ENCODE data around the gene TDRD6.

The TDRD6 gene

GRCh38 chr6:46676604-46677313, 10.9 kb upstream of the TDRD6 start (continued):
- TF ChIP-seq ZNF707 (tag by site-specific recombination; IDR thresholded peaks at IDR 0.05) (no peak), MYNN (tag by site-specific recombination; IDR thresholded peaks at IDR 0.05; ENCODE audit: borderline replicate concordance) (no peak), PBX3 (CRISPR knock-in tag; IDR thresholded peaks at IDR 0.05) (no peak)

- no peaks in the 10 kb centered on the region for H3K4me1 ChIP-seq (ENCODE audit: control insufficient read depth, insufficient read depth, low read length)
- H3K9me3 ChIP-seq (ENCODE audit: control insufficient read depth, insufficient read depth, low read depth, low read length), result no peaks in the 10 kb centered on the region
- TF ChIP-seq ZNF654 (tag by site-specific recombination; IDR thresholded peaks at IDR 0.05; ENCODE audit: low read depth), result no peak
- TF ChIP-seq PRDM1 (tag by site-specific recombination; IDR thresholded peaks at IDR 0.05), result no peak
- no peak for TF ChIP-seq KLF8 (tag by site-specific recombination; IDR thresholded peaks at IDR 0.05)
- no peak for TF ChIP-seq ZNF391 (tag by site-specific recombination; IDR thresholded peaks at IDR 0.05; ENCODE audit: borderline replicate concordance, low read depth)
- no peak for TF ChIP-seq TCF7L2 (IDR thresholded peaks at IDR 0.05; ENCODE audit: borderline replicate concordance, low read depth, low read length)
- no peak for TF ChIP-seq ZNF792 (tag by site-specific recombination; IDR thresholded peaks at IDR 0.05)
- TF ChIP-seq ZNF791 (tag by site-specific recombination; IDR thresholded peaks at IDR 0.05), result no peak
- no peak for TF ChIP-seq ZNF701 (tag by site-specific recombination; IDR thresholded peaks at IDR 0.05)
- no peak for TF ChIP-seq ZNF214 (tag by site-specific recombination; IDR thresholded peaks at IDR 0.05; ENCODE audit: borderline replicate concordance)
- no peak for TF ChIP-seq ZNF785 (tag by site-specific recombination; IDR thresholded peaks at IDR 0.05)
- TF ChIP-seq RBAK (tag by site-specific recombination; IDR thresholded peaks at IDR 0.05), result no peak
- no peak for TF ChIP-seq ZNF776 (tag by site-specific recombination; IDR thresholded peaks at IDR 0.05; ENCODE audit: borderline replicate concordance)
- no peak for TF ChIP-seq ZNF585B (tag by site-specific recombination; IDR thresholded peaks at IDR 0.05)
- no peak overlapping the region for H3K27ac ChIP-seq (ENCODE audit: extremely low read depth, low read depth, low read length)
- ChIA-PET CTCF (interaction anchor here (0.7 to 1.6 kb wide), 8 partner anchors 7 to 1057 kb away, joined by 3 to 8 read pairs (median 4); no protein-coding TSS in a partner anchor), POLR2A (no interaction called here)
- H3K4me3 ChIP-seq (ENCODE audit: low read depth, low read length), result no peak overlapping the region
- H3K36me3 ChIP-seq (ENCODE audit: control insufficient read depth in 2 of 2, insufficient read depth in 1 of 2, low read length in 2 of 2), result peaks cover 0 to 13% of the 10 kb centered on the region in 2 experiments; a peak in 2 of 3 replicates
These were observed 10.4 kb upstream of the TDRD6 start for GRCh38 chr6:46677314-46677654.

- POLR2A ChIA-PET, result no interaction called here
- CTCF ChIA-PET, result interaction anchor here (1.2 kb wide), 1 partner anchor 9 kb away, joined by 4 read pairs; no protein-coding TSS in a partner anchor
- Histone ChIP-seq H3K36me3 (ENCODE audit: control insufficient read depth in 2 of 2, insufficient read depth in 1 of 2, low read length in 2 of 2) (no peaks in the 10 kb centered on the region; a peak in 1 of 3 replicates), H3K9me3 (ENCODE audit: control insufficient read depth, insufficient read depth, low read depth, low read length) (no peaks in the 10 kb centered on the region), H3K4me1 (ENCODE audit: control insufficient read depth, insufficient read depth, low read length) (no peaks in the 10 kb centered on the region), H3K4me3 (ENCODE audit: low read depth, low read length) (no peak overlapping the region), H3K27ac (ENCODE audit: extremely low read depth, low read depth, low read length) (no peak overlapping the region)
- TF ChIP-seq SP3 (tag by site-specific recombination; IDR thresholded peaks at IDR 0.05), result no peak
- no peak for TF ChIP-seq ZNF596 (tag by site-specific recombination; IDR thresholded peaks at IDR 0.05)
- no peak for TF ChIP-seq TCF7L2 (IDR thresholded peaks at IDR 0.05; ENCODE audit: borderline replicate concordance, low read depth, low read length)
- TF ChIP-seq ZNF561 (tag by site-specific recombination; IDR thresholded peaks at IDR 0.05; ENCODE audit: borderline replicate concordance), result no peak
- TF ChIP-seq AEBP2 (tag by site-specific recombination; IDR thresholded peaks at IDR 0.05; ENCODE audit: borderline replicate concordance), result no peak
- TF ChIP-seq KLF7 (tag by site-specific recombination; IDR thresholded peaks at IDR 0.05; ENCODE audit: borderline replicate concordance), result no peak
- TF ChIP-seq ZNF776 (tag by site-specific recombination; IDR thresholded peaks at IDR 0.05; ENCODE audit: borderline replicate concordance), result no peak
- no peak for TF ChIP-seq ZBTB20 (tag by site-specific recombination; IDR thresholded peaks at IDR 0.05)
These were observed 2.9 kb upstream of the TDRD6 start for GRCh38 chr6:46684771-46685170.

Data from HEK293 (cell line).